ENCODE data around the gene COPZ1.

COPZ1 gene

GRCh38 chr12:54386403-54387113 is 61.6 kb downstream of the COPZ1 start:
- no peak overlapping the region for H3K4me3 ChIP-seq (replicated peaks; ENCODE audit: low read depth, low read length)
- no peak for DNase-seq (ENCODE audit: low read depth)
- no peak for TF ChIP-seq CTCF (IDR thresholded peaks at IDR 0.05; ENCODE audit: low read length, missing control alignments)

GRCh38 chr12:54387114-54387467 is 62.2 kb downstream of the COPZ1 start:
- TF ChIP-seq CTCF (IDR thresholded peaks at IDR 0.05; ENCODE audit: low read length, missing control alignments) = no peak
- no peak overlapping the region for H3K4me3 ChIP-seq (replicated peaks; ENCODE audit: low read depth, low read length)
- DNase-seq (ENCODE audit: low read depth) = no peak

- DNase-seq (ENCODE audit: low read depth) = no peak
- no peak for TF ChIP-seq CTCF (IDR thresholded peaks at IDR 0.05; ENCODE audit: low read length, missing control alignments)
- no peak overlapping the region for H3K4me3 ChIP-seq (replicated peaks; ENCODE audit: low read depth, low read length)
Observed at GRCh38 chr12:54388237-54389133, 63.6 kb downstream of the COPZ1 start.

- H3K4me3 ChIP-seq (replicated peaks; ENCODE audit: low read depth, low read length) = no peak overlapping the region
- no peak for DNase-seq (ENCODE audit: low read depth)
- TF ChIP-seq CTCF (IDR thresholded peaks at IDR 0.05; ENCODE audit: low read length, missing control alignments) = no peak
Observed at GRCh38 chr12:54389134-54389508, 64.2 kb downstream of the COPZ1 start.

GRCh38 chr12:54389607-54390175 is 64.8 kb downstream of the COPZ1 start:
- DNase-seq (ENCODE audit: low read depth) = no peak
- no peak overlapping the region for H3K4me3 ChIP-seq (replicated peaks; ENCODE audit: low read depth, low read length)
- no peak for TF ChIP-seq CTCF (IDR thresholded peaks at IDR 0.05; ENCODE audit: low read length, missing control alignments)

- H3K4me3 ChIP-seq (replicated peaks; ENCODE audit: low read depth, low read length) = no peak overlapping the region
- no peak for DNase-seq (ENCODE audit: low read depth)
- TF ChIP-seq CTCF (IDR thresholded peaks at IDR 0.05; ENCODE audit: low read length, missing control alignments) = no peak
Observed at GRCh38 chr12:54390176-54390667, 65.3 kb downstream of the COPZ1 start.
